GM21367 (cell line): ENCODE measurements around the gene CD44.

Experiments
- ATAC-seq: cut with Tn5 transposase; IDR thresholded peaks from one replicate; pipeline ENCODE4 v1.9.1; 2021; ENCODE audit not compliant: unreplicated experiment

The CD44 gene

DNA sequence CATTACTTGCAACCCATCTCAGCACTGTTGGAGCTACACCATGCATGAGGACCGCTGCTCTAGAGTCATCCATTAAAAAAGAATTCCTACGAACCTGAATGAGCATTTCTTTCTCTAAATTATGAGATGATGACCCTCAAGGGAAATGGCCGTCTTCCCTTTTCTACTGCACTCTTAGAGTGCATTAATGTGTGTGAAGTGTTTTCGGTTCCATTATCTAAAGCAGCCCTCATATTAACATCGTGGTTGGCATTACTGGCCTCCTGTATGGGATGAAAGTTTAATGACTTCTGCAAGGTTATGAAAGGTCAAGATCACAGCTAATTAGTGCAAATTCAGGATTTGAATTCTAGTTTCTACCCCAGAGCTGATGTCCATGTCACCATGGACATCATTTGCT is 16.7 kb downstream of the CD44 start:
- no peak for ATAC-seq

DNA sequence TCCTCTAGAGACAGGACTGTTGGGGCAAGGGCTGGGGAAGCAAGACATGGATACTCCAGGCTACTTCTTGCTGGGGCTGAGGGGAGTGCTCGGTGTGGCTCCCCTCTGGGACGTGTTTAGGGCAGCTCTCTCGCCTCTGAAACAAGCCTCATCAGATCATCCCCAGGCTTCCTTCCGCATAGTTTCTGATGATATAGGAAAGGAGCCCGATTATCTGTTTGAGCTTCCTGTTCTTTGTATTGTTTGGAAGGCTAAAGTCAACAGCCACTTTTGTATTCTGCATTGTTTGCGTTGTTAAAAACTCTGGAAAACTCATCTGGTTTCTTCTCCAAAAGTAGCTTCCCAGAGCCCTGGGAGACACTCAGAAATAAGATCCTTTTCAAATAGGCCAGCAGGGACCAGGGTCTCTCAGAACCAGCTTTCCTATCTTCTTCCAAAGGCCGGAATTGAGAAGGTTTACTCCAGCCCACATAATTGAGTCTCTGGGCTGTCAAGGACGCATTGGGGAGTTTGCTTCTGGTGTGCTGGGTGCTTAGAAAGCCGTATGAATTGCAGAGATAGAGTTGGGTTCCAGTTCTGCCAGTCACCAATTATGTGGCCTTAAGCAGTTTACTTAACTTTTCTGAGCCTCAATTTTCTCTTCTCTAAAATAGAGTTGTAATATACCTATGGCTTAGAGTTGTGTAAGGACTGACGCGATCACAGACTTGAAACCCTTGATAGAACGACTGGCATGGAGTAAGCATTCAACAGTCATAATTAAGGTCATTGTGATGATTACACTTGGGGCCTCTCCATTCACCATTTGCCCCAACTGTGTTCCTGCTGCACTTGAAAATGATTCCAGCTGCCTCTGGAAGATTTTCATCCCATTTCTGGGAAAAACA is 19.1 kb downstream of the CD44 start:
- no peak for ATAC-seq

DNA sequence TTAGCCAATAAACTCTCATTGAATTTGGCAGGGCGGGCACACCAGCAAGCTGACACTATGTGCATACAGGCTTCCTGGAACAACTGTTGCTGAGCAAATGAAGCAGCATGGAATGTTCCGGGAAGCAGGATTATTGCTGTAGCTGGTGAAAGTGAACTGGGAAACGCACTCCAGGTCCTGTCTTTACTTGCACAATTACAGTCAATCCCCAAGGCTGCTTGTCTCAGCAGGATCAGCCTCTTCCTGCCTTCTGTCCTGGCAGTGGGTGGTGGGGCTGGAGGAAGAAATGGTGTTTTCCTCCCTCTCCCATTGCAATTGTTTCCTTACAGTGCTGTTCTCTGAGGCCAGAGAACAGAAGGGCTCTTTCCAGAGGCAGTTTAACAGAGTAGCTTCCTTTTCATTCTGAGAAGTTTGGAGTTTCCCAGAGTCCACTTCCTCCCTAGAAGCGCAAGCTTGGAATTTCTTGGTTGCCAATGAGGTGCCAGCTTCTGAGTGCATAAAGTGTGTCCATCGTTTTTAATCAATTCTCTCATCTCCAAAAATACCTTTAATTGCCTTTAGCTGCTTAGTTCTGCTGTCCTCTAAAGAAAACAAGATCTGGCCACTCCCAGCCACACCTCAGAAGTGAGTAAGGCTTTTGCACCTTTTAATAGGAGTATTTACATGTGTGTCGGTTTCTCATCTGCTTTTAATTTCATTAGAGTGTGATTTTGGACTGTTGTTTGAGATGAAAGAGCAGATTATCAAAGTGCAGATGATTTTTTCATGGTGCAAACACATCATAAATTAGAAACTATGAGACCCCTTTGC is 19.9 kb downstream of the CD44 start:
- ATAC-seq, result no peak

DNA sequence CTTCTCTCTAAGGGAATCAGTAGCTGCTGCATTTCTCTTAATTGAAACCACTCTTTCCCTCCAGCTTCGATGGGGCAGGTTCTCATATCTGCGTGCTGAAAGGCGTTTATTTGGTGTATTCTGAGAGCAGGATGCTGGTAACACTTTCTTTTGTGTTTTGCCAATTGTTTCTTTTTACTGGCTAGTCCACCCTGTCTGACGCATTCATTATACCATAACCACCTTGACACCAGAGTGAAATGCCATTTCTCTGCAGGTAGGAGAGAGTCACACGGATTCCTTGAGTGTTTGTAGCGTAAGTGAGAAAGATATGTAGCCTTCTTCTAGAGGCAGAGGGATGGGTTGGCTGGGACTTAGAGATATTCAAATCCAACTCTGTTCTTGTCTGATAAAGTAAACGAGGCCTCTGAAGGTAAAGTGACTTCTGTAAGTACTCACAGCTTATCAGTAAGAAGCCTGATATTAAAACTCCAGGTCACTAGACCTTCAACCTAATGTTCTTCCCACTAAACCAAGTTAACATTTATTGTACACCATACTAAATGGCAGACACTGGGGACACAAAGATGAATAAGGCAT is 21.4 kb downstream of the CD44 start:
- no peak for ATAC-seq

DNA sequence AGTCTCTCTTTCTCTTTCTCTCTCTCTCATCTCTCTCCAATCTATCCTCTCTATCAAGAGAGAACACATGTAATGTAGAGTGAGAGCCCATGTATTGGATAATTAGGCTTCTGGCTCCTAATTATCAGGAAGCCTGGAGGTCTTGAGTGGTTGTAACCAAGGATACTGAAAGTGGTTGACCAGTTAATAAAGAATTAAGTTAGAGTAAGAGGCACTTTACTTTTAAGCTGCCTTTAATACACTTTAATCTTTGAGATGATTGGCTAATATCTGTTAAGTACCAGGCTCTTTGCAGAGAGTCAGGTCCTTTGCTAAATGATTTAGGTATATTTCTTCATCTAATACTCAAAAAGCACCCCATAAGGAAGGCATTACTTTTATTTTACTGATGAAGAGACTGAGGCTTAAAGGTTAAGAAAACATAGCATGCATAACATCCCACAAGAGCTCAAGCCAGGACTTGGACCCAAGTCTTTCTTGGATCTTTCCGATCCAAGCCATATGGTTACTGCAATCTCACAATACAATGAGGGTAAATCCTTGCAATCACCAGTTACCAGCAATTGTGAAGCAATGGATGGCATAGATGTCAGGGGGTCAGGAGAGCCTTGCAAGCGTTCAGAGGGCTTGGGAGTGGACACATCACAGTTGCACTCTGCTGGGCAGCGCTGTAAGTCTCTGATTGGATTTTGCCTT is 22.1 kb downstream of the CD44 start:
- ATAC-seq, result no peak

DNA sequence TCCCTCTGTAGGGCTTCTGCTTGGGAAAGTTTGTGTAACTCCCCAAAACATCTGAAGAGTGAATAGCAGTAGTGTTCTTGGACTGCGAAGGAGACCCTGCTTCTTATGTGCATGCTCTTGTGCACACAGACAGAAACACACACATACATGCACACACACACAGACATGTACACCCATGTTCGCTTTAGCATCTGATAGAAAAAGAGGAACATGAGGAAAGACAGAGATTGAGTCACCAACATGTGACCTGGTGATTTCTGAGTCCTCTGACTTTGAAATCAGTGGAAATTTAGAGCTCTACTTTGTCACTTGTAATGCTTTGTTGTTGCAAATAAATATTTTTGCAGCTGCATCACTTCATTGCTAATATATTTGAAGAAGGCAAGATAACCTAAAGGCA is 23.8 kb downstream of the CD44 start:
- no peak for ATAC-seq

DNA sequence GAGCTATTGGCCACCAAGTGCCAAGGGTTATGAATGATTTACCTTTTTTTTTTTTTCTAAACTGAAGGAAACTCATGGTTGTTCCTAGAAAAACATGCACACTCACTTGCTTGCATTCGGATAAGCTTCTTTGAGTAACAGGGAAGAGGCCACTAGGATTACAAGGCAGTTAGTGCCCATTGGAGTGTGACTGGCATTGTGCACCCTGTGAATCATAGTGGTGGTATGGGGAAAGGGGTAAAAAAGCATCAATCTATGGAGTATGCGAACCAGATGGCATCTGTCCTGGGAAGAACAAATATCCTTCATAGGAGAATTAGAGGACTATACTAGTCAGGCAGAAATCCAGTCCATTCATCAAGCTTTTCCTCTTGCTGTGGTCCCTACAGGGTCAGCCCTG is 24.2 kb downstream of the CD44 start:
- ATAC-seq, result no peak

DNA sequence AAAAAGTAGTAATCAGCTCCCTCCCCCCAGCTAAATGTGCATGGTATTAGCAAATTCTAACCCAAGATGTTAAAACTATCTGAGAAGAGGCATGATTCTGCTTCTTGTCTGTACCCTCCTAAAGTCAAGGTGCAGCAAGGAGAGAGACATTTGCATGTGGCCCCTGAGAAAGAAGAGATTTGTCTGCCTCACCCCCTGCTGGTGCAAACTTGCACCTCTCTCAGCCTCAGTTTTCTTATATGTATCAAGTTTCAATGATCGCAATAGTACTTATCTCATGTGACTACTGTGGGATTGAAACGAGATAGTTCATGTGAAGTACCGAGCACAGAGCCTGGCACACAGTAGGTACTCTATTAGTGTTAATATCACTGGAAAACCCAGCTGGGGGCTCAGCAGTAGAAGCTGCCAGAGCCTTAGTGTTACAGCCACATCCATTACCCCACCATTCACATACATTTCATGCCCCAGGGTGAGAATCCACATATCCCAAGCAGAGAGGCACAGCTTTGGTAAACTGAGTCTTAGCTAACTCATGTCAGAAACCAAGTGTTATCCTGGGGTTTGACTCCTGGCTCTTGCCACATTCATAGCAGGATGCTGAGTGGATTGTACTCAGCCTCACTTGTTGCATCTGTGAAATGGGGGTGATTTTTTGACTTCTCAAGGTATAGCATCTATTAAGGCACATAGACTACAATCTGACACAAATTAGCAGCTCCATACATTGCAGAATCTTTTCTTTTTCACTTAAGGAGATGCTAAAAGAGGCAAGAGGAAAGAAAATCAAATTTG is 24.9 kb downstream of the CD44 start:
- no peak for ATAC-seq

DNA sequence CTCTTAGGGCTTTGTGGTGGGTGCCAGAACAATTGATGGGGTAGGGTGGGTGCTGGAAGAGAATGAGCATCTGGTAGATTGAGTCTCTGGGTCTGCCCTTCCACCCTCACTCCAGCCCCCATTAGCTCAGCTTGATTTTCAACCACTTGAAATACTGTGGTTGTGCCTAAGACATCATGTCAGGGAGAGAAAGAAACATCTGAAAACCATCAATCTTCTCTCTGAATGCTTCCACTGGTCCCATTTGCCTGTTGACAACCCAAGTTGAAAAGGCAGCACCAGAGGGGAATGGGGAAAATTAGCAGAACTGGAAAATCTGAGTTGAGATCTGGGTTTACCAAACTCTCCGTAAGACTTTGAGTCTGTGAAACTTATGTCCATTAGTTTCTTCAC is 26.1 kb downstream of the CD44 start:
- no peak for ATAC-seq

DNA sequence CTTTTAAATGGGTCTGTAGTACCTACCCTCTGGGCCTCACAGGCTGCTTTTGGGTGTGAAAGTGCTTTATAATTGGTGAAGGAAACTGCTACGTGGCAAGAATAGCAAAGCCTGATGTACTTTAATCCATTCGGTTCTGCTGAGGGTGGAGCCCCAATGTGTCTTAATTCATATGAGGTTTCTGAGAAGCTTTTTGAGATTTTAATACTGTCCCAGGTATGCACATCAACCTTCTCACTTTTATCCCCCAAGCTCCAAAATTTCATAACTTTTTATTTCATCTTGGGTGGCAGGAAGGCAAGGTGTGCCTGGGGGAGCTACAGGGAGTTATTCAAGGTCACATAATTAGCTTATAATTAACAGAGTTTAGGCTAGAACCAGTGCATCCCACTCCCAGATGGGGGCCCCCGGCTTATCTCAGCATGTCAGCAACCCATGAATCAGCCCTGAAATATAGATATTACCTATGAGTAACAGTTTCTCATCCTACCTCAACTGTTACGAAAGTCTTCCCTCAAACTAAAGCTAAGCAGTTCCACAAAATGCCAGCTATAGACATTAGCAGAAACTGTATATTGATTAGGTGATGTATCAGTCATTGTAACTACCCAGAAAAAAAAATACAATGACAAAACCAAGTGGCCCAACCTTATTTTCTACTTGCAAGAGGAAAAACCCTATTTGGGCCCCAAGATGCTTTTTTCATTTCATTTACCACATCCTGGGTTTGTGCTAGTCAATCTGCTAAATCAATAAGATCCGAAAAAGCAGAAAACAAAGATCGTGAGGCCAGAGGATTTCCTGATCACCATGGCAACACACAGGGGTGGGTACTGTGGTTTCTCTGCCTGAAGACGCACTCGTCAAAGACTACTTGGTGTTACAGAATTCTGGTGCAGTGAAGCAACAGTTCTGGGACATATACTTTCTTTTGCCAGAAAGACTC is 26.7 kb downstream of the CD44 start:
- peak; percentile 68 for ATAC-seq

DNA sequence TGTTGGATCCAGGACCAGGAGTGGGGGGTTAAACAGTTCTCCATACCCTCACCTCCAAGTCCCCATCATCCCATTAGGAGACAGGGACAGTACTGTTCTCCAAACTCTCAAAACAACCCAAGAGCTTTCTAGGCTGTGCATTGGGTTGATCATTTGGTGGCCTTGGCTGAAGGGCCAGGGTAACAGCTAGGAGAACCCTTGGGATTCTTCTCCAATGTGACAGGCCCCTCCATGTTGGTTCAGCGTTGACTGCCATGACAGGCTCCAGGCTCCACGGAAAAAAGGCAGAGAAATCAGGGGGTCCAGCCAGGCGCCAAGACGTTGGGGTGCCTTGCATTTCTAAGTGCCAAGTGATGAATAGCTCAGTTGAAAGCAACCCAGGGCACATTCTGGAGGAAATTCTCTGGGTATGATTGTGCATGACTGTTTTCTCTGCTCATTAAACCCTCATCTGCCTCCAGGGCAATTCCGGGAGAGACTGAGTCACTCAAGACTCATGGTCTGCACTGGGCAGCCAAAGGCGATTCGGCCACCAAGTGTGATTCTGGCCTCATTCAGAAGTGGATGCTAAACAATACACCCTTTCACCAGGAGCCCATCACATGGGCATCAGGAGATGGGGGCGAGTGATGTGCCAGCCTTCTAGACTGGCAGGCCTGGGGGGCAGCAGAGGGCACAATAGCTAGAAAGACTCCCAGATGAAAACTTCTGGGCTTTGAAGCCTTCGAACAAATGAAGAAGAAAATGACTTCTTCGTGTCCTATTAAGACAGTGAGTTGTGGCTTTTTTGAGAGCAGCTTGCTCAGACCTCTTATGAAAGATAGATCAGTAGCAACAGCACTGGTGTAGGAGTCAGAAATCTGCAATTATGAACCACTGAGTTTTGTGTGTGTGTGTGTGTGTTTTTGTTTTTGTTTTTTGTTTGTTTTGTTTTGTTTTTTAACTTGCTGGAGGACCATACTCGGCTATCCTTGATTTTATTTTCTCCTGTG is 27.7 kb downstream of the CD44 start:
- peak; percentile 6 for ATAC-seq

DNA sequence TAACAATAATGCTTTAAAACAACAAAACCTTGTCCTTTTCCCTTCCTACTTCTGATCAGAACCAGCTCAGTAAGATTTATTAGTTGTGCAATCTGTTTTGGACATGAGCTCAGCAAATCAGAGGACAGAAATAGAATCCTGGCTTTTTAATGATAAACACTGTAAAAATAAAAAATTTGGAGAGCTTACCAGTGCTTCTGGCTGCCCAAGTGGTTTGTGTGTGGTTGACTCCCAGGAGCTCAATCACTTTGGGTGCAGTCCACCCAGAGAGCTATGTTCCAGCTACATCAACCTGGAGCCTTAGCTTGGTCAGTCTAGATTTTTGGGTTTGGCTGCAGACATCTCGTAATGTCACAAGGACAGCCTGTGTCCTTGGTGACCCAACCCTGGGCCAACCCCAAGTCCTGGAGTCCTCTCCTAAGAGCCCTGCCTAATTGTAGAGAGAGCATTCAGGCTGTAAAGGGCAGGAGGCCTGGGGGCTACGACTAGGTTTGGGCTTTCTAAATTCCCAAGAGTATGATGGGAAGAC is 28.5 kb downstream of the CD44 start:
- no peak for ATAC-seq

DNA sequence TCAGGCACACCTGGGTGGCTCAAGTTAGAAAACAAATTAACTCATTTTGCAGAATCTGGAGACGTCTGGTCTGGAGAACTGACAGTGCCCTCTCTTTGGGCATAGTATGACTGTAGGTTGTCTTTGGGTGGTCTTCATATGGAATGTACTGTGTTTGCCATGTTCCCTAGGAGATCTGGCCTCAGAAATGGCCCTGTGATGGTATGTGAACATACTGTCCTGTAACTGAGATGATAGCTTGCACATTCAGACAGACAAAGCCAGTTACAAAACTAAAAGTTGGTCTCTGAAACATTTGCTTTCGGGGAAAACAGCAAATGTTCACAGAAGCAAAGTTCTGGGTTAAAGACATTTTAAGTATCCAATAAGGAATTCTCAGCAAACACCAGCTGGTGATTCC is 29.7 kb downstream of the CD44 start:
- ATAC-seq, result no peak

DNA sequence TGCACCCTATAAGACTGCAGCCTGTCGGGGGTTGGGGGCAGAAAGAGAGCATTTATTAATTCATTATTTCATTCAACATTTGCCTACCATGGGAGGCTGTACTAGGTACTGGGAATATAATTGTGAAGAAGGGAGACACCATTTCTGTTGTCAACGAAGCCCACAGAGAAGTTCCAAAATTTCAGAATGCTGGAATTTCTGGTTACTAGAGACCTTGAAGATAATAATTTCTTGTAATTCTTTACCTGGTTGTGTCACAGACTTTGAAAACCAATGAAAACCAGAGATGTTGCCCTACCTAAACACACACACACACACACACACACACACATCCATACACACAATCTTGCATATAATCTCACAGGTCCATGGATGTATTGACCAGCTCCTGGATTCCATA is 30.1 kb downstream of the CD44 start:
- no peak for ATAC-seq

DNA sequence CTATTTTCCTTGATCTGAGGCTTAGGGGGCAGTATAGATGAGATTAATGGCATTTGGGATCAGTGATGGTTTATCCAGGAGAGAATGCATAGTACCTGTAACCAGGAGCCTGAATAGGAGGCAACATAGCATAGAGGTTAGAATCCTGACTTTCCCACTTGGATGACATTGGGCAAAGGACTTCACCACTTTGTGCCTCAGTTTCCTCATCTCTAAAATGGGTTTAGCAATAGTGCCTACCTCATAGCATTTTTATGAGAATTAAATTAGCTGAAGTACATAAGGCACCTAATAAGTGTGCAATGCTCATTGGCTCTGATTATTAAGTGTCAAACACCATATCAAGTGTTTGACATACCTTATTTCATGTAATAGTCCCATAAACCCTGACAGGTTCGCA is 30.8 kb downstream of the CD44 start:
- ATAC-seq, result no peak

DNA sequence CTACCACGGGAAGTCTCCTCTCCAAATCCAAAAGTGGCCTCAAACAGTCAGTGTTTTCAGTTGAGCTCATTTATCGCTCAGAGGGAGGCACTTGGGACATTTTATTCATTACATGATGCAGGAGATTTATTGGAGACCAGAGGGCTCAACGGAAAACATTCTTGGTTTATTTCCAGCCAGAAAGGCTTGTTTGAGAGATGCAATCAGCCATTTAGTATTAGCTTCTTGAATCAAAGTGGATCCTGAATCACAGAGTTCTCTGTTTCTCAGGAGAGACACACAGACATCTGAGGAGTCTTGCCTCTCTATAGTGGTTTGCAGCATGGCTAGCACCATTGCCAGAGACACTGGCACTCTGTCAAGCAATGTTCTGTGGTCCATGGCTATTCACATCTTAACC is 31.5 kb downstream of the CD44 start:
- ATAC-seq, result no peak

DNA sequence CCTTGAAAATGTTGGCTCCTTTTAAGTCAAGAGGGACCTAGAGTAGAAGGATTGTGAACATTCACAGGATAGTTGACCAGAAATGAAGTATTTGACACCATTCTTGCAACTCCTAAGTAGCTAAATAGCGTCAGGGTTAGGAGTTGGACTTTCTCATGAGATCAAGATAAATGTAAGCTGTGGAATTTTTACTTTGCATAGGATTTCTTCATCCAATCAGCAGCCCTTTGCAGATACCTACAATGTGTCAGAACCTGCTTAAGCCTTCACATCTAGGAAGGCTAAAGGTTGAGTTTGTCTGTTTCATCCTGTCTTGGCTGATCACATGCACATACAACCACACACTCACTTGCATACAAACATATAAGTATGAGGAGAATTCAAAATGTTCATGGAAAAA is 32.3 kb downstream of the CD44 start:
- ATAC-seq, result no peak

DNA sequence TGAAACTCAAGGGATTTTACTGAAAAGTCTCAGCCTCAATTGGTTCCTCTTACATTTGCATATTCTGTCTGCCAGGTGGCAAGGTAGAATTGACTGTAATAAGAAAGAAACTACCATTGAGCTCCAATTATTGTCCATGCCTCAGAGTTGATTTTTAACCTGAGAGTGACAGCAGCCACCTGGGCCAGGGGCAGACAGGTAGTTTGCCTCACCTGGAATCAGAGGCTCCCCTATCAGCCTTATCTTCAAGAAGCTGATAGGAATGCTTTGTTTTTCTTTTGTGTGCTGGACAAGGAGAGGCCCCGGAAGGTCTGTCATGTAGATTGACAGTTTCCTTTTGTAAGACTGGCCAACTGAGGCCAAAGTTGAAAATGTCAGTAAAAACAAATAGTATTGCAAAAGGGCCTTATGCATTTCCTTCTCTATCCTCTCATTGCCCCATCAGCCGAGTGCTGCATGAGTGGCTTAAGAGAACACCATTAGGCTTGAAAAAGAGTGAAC is 34.1 kb downstream of the CD44 start:
- peak; percentile 42 for ATAC-seq
